ENCODE data around the gene CACNG4.

- TF ChIP-seq CTCF (IDR thresholded peaks at IDR 0.05; ENCODE audit: borderline replicate concordance, extremely low read depth, low read length, poor library complexity, severe bottlenecking): no peak
- TF ChIP-seq EZH2 (IDR thresholded peaks at IDR 0.05; ENCODE audit: borderline replicate concordance, low read depth, low read length, severe bottlenecking): no peak
Observed at GRCh38 chr17:66967837-66968543, 3.5 kb downstream of the CACNG4 start.

Data from DND-41 (cell line).